ENCODE data around the gene MARK3.

Gene MARK3

GRCh38 chr14:103544388-103545218 is 159.4 kb downstream of the MARK3 start:
- TF ChIP-seq, protein P1, sequence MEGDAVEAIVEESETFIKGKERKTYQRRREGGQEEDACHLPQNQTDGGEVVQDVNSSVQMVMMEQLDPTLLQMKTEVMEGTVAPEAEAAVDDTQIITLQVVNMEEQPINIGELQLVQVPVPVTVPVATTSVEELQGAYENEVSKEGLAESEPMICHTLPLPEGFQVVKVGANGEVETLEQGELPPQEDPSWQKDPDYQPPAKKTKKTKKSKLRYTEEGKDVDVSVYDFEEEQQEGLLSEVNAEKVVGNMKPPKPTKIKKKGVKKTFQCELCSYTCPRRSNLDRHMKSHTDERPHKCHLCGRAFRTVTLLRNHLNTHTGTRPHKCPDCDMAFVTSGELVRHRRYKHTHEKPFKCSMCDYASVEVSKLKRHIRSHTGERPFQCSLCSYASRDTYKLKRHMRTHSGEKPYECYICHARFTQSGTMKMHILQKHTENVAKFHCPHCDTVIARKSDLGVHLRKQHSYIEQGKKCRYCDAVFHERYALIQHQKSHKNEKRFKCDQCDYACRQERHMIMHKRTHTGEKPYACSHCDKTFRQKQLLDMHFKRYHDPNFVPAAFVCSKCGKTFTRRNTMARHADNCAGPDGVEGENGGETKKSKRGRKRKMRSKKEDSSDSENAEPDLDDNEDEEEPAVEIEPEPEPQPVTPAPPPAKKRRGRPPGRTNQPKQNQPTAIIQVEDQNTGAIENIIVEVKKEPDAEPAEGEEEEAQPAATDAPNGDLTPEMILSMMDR (IDR thresholded peaks at IDR 0.05) = no peak
- no peak for TF ChIP-seq ZFX (IDR thresholded peaks at IDR 0.05; ENCODE audit: borderline replicate concordance)
- H3K27ac ChIP-seq = no peak overlapping the region

DNA sequence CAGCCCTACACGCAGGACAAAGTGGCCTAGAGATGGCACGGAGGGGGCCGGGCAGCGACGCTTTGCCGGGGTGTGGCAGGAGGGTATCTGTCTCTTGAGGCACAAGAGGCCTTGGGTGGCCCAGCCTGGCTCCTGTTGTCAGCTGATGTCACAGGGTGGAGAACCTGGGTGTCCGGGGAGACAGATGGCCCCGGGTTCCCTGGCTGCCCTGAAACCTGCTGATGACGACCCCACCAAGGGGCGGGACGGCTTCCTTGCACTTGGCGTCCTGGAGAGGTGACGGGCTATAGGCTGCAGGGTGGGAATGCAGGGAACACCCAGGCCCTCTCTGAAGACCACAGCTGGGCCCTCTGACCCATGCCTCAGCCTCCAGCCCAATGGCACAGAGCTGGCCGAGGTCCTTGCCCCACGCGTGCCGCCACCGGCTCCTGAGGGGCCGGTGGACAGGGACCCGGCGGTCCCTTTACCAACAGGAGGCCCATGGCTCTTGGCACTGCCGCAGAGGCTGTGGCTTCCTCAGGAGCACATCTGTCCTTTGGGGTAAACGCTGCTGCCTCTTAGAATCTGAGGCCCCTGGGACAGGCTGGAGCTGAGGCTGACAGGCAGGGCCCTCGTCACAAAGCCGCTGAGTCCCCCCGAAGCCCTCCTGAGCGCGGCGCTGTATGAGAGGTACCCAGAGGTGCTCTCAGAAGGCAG is 160.2 kb downstream of the MARK3 start:
- no peak for TF ChIP-seq ZFX (IDR thresholded peaks at IDR 0.05; ENCODE audit: borderline replicate concordance)
- TF ChIP-seq, protein P1 (IDR thresholded peaks at IDR 0.05) = no peak
- no peak overlapping the region for H3K27ac ChIP-seq

GRCh38 chr14:103545915-103546651 is 160.9 kb downstream of the MARK3 start:
- no peak overlapping the region for H3K27ac ChIP-seq
- no peak for TF ChIP-seq ZFX (IDR thresholded peaks at IDR 0.05; ENCODE audit: borderline replicate concordance)
- TF ChIP-seq, protein P1 (IDR thresholded peaks at IDR 0.05) = no peak

- no peak overlapping the region for H3K27ac ChIP-seq
- TF ChIP-seq, protein P1 (IDR thresholded peaks at IDR 0.05) = peak; percentile 87
- TF ChIP-seq ZFX (IDR thresholded peaks at IDR 0.05; ENCODE audit: borderline replicate concordance) = no peak
These were observed 161.6 kb downstream of the MARK3 start for GRCh38 chr14:103546652-103547454.

DNA sequence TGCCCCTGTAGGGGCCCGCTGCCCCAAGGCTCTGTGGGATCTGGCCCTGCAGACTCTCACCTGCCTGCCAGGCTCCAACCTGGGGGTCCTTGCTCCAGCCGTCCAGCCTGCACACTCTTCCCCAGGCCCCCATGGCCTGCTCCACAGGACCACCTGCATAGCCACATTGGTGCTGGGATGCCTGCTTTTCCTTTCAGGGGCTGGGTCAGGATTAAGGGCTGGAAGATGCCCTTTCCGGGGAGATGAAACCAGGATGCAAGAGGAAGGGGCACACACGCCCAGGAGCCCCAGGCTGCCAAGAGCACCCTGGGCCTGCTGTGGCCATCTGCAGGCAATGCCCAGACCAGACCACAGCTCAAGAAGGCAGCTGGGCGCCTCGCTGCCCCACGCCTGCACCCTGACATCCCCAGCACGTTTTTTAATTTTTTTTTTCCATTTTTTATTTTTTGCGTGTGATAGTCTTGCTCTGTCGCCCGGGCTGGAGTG is 162.3 kb downstream of the MARK3 start:
- no peak overlapping the region for H3K27ac ChIP-seq
- TF ChIP-seq ZFX (IDR thresholded peaks at IDR 0.05; ENCODE audit: borderline replicate concordance) = no peak
- TF ChIP-seq, protein P1 (IDR thresholded peaks at IDR 0.05) = no peak

GRCh38 chr14:103547941-103548462 is 162.8 kb downstream of the MARK3 start:
- TF ChIP-seq, protein P1 (IDR thresholded peaks at IDR 0.05) = no peak
- no peak for TF ChIP-seq ZFX (IDR thresholded peaks at IDR 0.05; ENCODE audit: borderline replicate concordance)
- no peak overlapping the region for H3K27ac ChIP-seq

Data from 22Rv1 (cell line).